SH-SY5Y (cell line): ENCODE results near the gene OIT3.

ENCODE experiments used
- GATA2 ChIP-seq: IDR thresholded peaks from 2 replicates; pipeline ENCODE4 v1.6.1; 2011; ENCODE audit warnings: mild to moderate bottlenecking, low read depth, low read length
- GATA3 ChIP-seq: IDR thresholded peaks from 2 replicates; pipeline ENCODE4 v1.6.1; 2011; ENCODE audit warnings: low read depth, mild to moderate bottlenecking, low read length, moderate library complexity

- TF ChIP-seq GATA2 (no peak), GATA3 (no peak)
Measured at GRCh38 chr10:72890086-72890485, 3.5 kb upstream of the OIT3 start.
